Measurements from ENCODE around the gene NAV2. TPM values are rescaled to one million over a fixed set of nuclear protein-coding genes. Genes with fewer than 3 reads are reported as not detected.

Gene NAV2
- total RNA-seq, 2 experiments from 2014 or later, result 0.26 to 0.67 TPM

GRCh38 chr11:19895776-19896175 lies 183.1 kb downstream of the NAV2 start:
- Mint-ChIP-seq H3K4me3 (no peak overlapping the region), H3K27me3 (peaks cover 2% of the 10 kb centered on the region), H3K9me3 (ENCODE audit: low read depth) (no peaks in the 10 kb centered on the region), H3K36me3 (no peaks in the 10 kb centered on the region), H3K4me1 (no peaks in the 10 kb centered on the region), H3K27ac (no peak overlapping the region)
- ATAC-seq (no peak), DNase-seq (no peak)
- CTCF ChIA-PET, result no interaction called here

GRCh38 chr11:19903620-19904069 lies 191.0 kb downstream of the NAV2 start:
- H3K36me3 Mint-ChIP-seq, result no peaks in the 10 kb centered on the region
- peaks cover 5% of the 10 kb centered on the region for H3K27me3 Mint-ChIP-seq
- peak; percentile 66 for DNase-seq

GRCh38 chr11:19905280-19905853 lies 192.7 kb downstream of the NAV2 start:
- H3K4me3 Mint-ChIP-seq, result no peak overlapping the region
- DNase-seq (no peak), ATAC-seq (no peak)
- H3K27me3 Mint-ChIP-seq, result peaks cover 3% of the 10 kb centered on the region
- H3K4me1 Mint-ChIP-seq, result no peaks in the 10 kb centered on the region
- CTCF ChIA-PET, result interaction anchor here (0.8 to 1.4 kb wide), 2 partner anchors 198 to 223 kb away, joined by 3 read pairs; no protein-coding TSS in a partner anchor
- no peaks in the 10 kb centered on the region for H3K9me3 Mint-ChIP-seq (ENCODE audit: low read depth)
- no peaks in the 10 kb centered on the region for H3K36me3 Mint-ChIP-seq
- H3K27ac Mint-ChIP-seq, result no peak overlapping the region

More at GRCh38 chr11:19903620-19904069, 191.0 kb downstream of the NAV2 start:
- no peaks in the 10 kb centered on the region for H3K9me3 Mint-ChIP-seq (ENCODE audit: low read depth)
- H3K4me3 Mint-ChIP-seq, result no peak overlapping the region
- ATAC-seq, result peak; percentile 60
- CTCF ChIA-PET, result interaction anchor here (0.6 to 3.0 kb wide), 11 partner anchors 8 to 528 kb away, joined by 3 to 10 read pairs (median 3); no protein-coding TSS in a partner anchor
- H3K4me1 Mint-ChIP-seq, result no peaks in the 10 kb centered on the region
- no peak overlapping the region for H3K27ac Mint-ChIP-seq

- no peaks in the 10 kb centered on the region for H3K36me3 Mint-ChIP-seq
- CTCF ChIA-PET, result interaction anchor here (1.0 to 1.4 kb wide), 2 partner anchors 222 to 349 kb away, joined by 3 read pairs; no protein-coding TSS in a partner anchor
- no peak overlapping the region for H3K27ac Mint-ChIP-seq
- DNase-seq (no peak), ATAC-seq (no peak)
- H3K4me1 Mint-ChIP-seq, result no peaks in the 10 kb centered on the region
- no peak overlapping the region for H3K4me3 Mint-ChIP-seq
- H3K9me3 Mint-ChIP-seq (ENCODE audit: low read depth), result no peaks in the 10 kb centered on the region
- peaks cover 5% of the 10 kb centered on the region for H3K27me3 Mint-ChIP-seq
Observed at GRCh38 chr11:19906126-19906525, 193.5 kb downstream of the NAV2 start.

GRCh38 chr11:19907008-19907579 lies 194.5 kb downstream of the NAV2 start:
- Mint-ChIP-seq H3K4me1 (no peaks in the 10 kb centered on the region), H3K27me3 (peaks cover 7% of the 10 kb centered on the region), H3K9me3 (ENCODE audit: low read depth) (no peaks in the 10 kb centered on the region), H3K27ac (no peak overlapping the region), H3K36me3 (no peaks in the 10 kb centered on the region), H3K4me3 (no peak overlapping the region)
- CTCF ChIA-PET, result interaction anchor here (1.0 to 1.4 kb wide), 2 partner anchors 221 to 350 kb away, joined by 3 read pairs; no protein-coding TSS in a partner anchor
- ATAC-seq, result no peak
- no peak for DNase-seq

GRCh38 chr11:19907839-19908238 lies 195.2 kb downstream of the NAV2 start:
- Mint-ChIP-seq H3K36me3 (no peaks in the 10 kb centered on the region), H3K4me3 (no peak overlapping the region), H3K9me3 (ENCODE audit: low read depth) (no peaks in the 10 kb centered on the region), H3K4me1 (no peaks in the 10 kb centered on the region), H3K27ac (no peak overlapping the region), H3K27me3 (peaks cover 8% of the 10 kb centered on the region)
- CTCF ChIA-PET, result interaction anchor here (0.6 kb wide), 1 partner anchor 623 kb away, joined by 3 read pairs; no protein-coding TSS in a partner anchor
- DNase-seq, result no peak
- no peak for ATAC-seq

GRCh38 chr11:19910931-19911330 lies 198.3 kb downstream of the NAV2 start:
- CTCF ChIA-PET, result interaction anchor here (1.6 kb wide), 1 partner anchor 8 kb away, joined by 5 read pairs; no protein-coding TSS in a partner anchor
- ATAC-seq, result no peak
- H3K4me3 Mint-ChIP-seq, result no peak overlapping the region
- DNase-seq, result no peak
- H3K4me1 Mint-ChIP-seq, result no peaks in the 10 kb centered on the region
- H3K9me3 Mint-ChIP-seq (ENCODE audit: low read depth), result no peaks in the 10 kb centered on the region
- no peak overlapping the region for H3K27ac Mint-ChIP-seq
- peaks cover 19% of the 10 kb centered on the region for H3K27me3 Mint-ChIP-seq
- no peaks in the 10 kb centered on the region for H3K36me3 Mint-ChIP-seq

- Mint-ChIP-seq H3K4me1 (no peaks in the 10 kb centered on the region), H3K4me3 (no peak overlapping the region), H3K36me3 (no peaks in the 10 kb centered on the region), H3K27ac (no peak overlapping the region), H3K9me3 (ENCODE audit: low read depth) (no peaks in the 10 kb centered on the region), H3K27me3 (peaks cover 19% of the 10 kb centered on the region)
- DNase-seq, result no peak
- CTCF ChIA-PET, result interaction anchor here (1.6 kb wide), 1 partner anchor 9 kb away, joined by 5 read pairs; no protein-coding TSS in a partner anchor
- ATAC-seq, result no peak
Observed at GRCh38 chr11:19912115-19912957, 199.7 kb downstream of the NAV2 start.

GRCh38 chr11:19912958-19913892 lies 200.6 kb downstream of the NAV2 start:
- CTCF ChIA-PET, result interaction anchor here (0.7 to 1.1 kb wide), 2 partner anchors 9 to 539 kb away, joined by 3 read pairs; no protein-coding TSS in a partner anchor

GRCh38 chr11:19913893-19914249 lies 201.2 kb downstream of the NAV2 start:
- ATAC-seq, result no peak
- Mint-ChIP-seq H3K27ac (no peak overlapping the region), H3K27me3 (peaks cover 19% of the 10 kb centered on the region), H3K4me1 (no peaks in the 10 kb centered on the region), H3K36me3 (no peaks in the 10 kb centered on the region), H3K4me3 (no peak overlapping the region), H3K9me3 (ENCODE audit: low read depth) (no peaks in the 10 kb centered on the region)
- DNase-seq, result no peak
- CTCF ChIA-PET, result interaction anchor here (0.7 to 1.1 kb wide), 2 partner anchors 10 to 540 kb away, joined by 3 read pairs; no protein-coding TSS in a partner anchor

More at GRCh38 chr11:19912958-19913892, 200.6 kb downstream of the NAV2 start:
- H3K27me3 Mint-ChIP-seq, result peaks cover 19% of the 10 kb centered on the region
- ATAC-seq (no peak), DNase-seq (no peak)
- no peaks in the 10 kb centered on the region for H3K36me3 Mint-ChIP-seq
- no peaks in the 10 kb centered on the region for H3K9me3 Mint-ChIP-seq (ENCODE audit: low read depth)
- no peak overlapping the region for H3K4me3 Mint-ChIP-seq
- H3K27ac Mint-ChIP-seq, result no peak overlapping the region
- no peaks in the 10 kb centered on the region for H3K4me1 Mint-ChIP-seq

GRCh38 chr11:19915808-19916207 lies 203.2 kb downstream of the NAV2 start:
- DNase-seq (no peak), ATAC-seq (no peak)
- no peak overlapping the region for H3K4me3 Mint-ChIP-seq
- no peak overlapping the region for H3K27ac Mint-ChIP-seq
- no peaks in the 10 kb centered on the region for H3K36me3 Mint-ChIP-seq
- peaks cover 19% of the 10 kb centered on the region for H3K27me3 Mint-ChIP-seq
- no peaks in the 10 kb centered on the region for H3K4me1 Mint-ChIP-seq
- CTCF ChIA-PET, result no interaction called here
- no peaks in the 10 kb centered on the region for H3K9me3 Mint-ChIP-seq (ENCODE audit: low read depth)

- Mint-ChIP-seq H3K4me3 (no peak overlapping the region), H3K4me1 (no peaks in the 10 kb centered on the region), H3K36me3 (no peaks in the 10 kb centered on the region), H3K27me3 (peaks cover 15% of the 10 kb centered on the region), H3K27ac (no peak overlapping the region), H3K9me3 (ENCODE audit: low read depth) (no peaks in the 10 kb centered on the region)
- no peak for ATAC-seq
- DNase-seq, result no peak
- CTCF ChIA-PET, result no interaction called here
Observed at GRCh38 chr11:19917069-19917468, 204.4 kb downstream of the NAV2 start.

Data from activated CD8-positive, alpha-beta memory T cell treated with anti-CD3 and anti-CD28 coated beads, Interleukin-2, amount 10 ng/mL, durations not matched to agents 7 days and 5 days (primary cell).